DND-41 (cell line): Measurements from ENCODE around the gene DYNC1I1.

ENCODE experiments used
- ATAC-seq: fragments of 200-7000 bp; cut with Tn5 transposase; 3 replicates; pipeline ENCODE4 v1.9.1; 2021; ENCODE audit warnings: low read depth; ENCODE audit not compliant: insufficient read depth
- DNase-seq: peaks from one replicate; pipeline ENCODE4 v3.0.0-alpha.2; 2020
- H2AFZ ChIP-seq: 2 replicates; pipeline ENCODE4 v1.6.0; 2012; ENCODE audit warnings: low read depth, low read length
- H3K27ac ChIP-seq: 2 replicates; pipeline ENCODE4 v1.5.1; 2012; ENCODE audit warnings: low read length, inconsistent platforms
- H3K27me3 ChIP-seq: fragments of 200-600 bp; sonication (generic); 2 replicates; pipeline ENCODE4 v1.6.0; 2012; ENCODE audit warnings: low read length, mild to moderate bottlenecking, inconsistent platforms; ENCODE audit not compliant: insufficient read depth, poor library complexity
- H3K36me3 ChIP-seq: 2 replicates; pipeline ENCODE4 v1.5.1; 2012; ENCODE audit warnings: low read length, inconsistent platforms; ENCODE audit not compliant: insufficient read depth
- H3K4me1 ChIP-seq: 2 replicates; pipeline ENCODE4 v1.5.1; 2012; ENCODE audit warnings: mild to moderate bottlenecking, low read length; ENCODE audit not compliant: insufficient read depth
- H3K4me2 ChIP-seq: 2 replicates; pipeline ENCODE4 v1.6.0; 2012; ENCODE audit warnings: mild to moderate bottlenecking, moderate library complexity, low read length, inconsistent platforms; ENCODE audit not compliant: insufficient read depth
- H3K4me3 ChIP-seq, 2 experiments: fragments of 200-600 bp in 1 of 2; shearing (Covaris generic) in 1 of 2; 2 replicates each; pipeline ENCODE4 v1.5.1; 2012 to 2016; ENCODE audit warnings: inconsistent platforms in 2 of 2, low read length in 2 of 2, mild to moderate bottlenecking in 2 of 2, low read depth in 1 of 2, moderate library complexity in 1 of 2
- H3K79me2 ChIP-seq: 2 replicates; pipeline ENCODE4 v1.6.0; 2012; ENCODE audit warnings: low read length, inconsistent platforms; ENCODE audit not compliant: insufficient read depth
- H3K9ac ChIP-seq: 2 replicates; pipeline ENCODE4 v1.6.0; 2012; ENCODE audit warnings: low read depth, mild to moderate bottlenecking, inconsistent platforms, low read length, moderate library complexity
- H3K9me3 ChIP-seq: 2 replicates; pipeline ENCODE4 v1.5.1; 2012; ENCODE audit warnings: low read length, moderate library complexity, mild to moderate bottlenecking, inconsistent platforms; ENCODE audit not compliant: insufficient read depth, severe bottlenecking
- H4K20me1 ChIP-seq: 2 replicates; pipeline ENCODE4 v1.6.0; 2012; ENCODE audit warnings: low read length; ENCODE audit not compliant: insufficient read depth
- CTCF ChIP-seq: IDR thresholded peaks from 2 replicates; pipeline ENCODE4 v1.5.1; 2012; ENCODE audit warnings: borderline replicate concordance, low read length, moderate library complexity, mild to moderate bottlenecking; ENCODE audit not compliant: poor library complexity, severe bottlenecking; ENCODE audit errors: extremely low read depth
- EZH2 ChIP-seq: IDR thresholded peaks from 3 replicates; pipeline ENCODE4 v1.6.1; 2012; ENCODE audit warnings: borderline replicate concordance, low read depth, mild to moderate bottlenecking, moderate library complexity, low read length, inconsistent platforms; ENCODE audit not compliant: severe bottlenecking

DYNC1I1 gene

DNA sequence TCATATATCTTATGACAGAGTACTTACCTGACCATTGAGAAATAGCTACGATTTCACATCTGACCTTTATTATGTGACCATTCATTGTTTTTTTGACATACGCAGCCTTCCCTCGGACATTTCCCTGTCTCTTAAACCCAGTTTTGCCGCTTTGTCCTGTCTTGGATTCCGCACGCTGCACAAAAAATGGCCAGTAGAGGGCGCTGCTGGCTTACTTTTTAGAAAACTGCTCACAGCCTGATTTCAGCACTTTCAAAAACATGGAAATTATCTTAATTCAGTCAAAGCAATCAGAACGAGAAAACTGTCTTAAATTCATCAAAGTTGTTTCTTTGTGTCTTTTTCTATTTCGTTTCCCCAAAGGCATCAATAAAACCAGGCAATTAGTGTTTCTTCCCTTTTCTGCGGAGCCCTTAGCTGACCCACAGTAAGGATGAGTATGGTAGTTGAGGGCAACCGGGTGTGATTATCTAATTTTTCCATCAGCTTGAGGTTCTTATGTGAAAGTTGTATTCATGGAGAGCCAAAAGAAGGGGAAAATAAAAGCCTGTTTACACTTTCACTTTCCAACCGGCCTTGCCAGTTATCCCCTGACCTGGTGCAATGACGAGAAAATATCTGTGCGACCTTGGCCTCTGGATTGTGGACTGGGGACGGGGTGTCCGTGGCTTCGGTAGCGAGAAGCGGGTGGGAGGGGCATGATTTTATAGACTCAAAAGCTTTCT, 144.4 kb downstream of the DYNC1I1 start:
- Histone ChIP-seq H4K20me1 (no peaks in the 10 kb centered on the region), H3K27ac (no peak overlapping the region), H3K9me3 (no peaks in the 10 kb centered on the region), H3K9ac (no peak overlapping the region), H3K27me3 (peaks cover 4% of the 10 kb centered on the region), H3K4me3 (no peak overlapping the region), H3K4me1 (no peaks in the 10 kb centered on the region), H3K79me2 (no peaks in the 10 kb centered on the region), H2AFZ (peak overlapping the region; percentile 46; the same call in 1 of the 2 replicates), H3K36me3 (no peaks in the 10 kb centered on the region), H3K4me2 (0 out of 2 replicates have a peak overlapping the region, but pooled peaks have one; percentile 11)
- TF ChIP-seq EZH2 (no peak), CTCF (peak; percentile 95)
- DNase-seq (peak; percentile 68), ATAC-seq (peak; percentile 75)

GRCh38 chr7:95917634-95918033, 145.3 kb downstream of the DYNC1I1 start:
- no peaks in the 10 kb centered on the region for H3K79me2 ChIP-seq
- DNase-seq (no peak), ATAC-seq (no peak)
- no peak overlapping the region for H3K9ac ChIP-seq
- H3K9me3 ChIP-seq, result no peaks in the 10 kb centered on the region
- H4K20me1 ChIP-seq, result no peaks in the 10 kb centered on the region
- H3K4me2 ChIP-seq, result no peak overlapping the region
- no peak overlapping the region for H2AFZ ChIP-seq
- TF ChIP-seq CTCF (no peak), EZH2 (no peak)
- H3K36me3 ChIP-seq, result no peaks in the 10 kb centered on the region
- H3K4me3 ChIP-seq, result no peak overlapping the region
- no peak overlapping the region for H3K27ac ChIP-seq
- H3K4me1 ChIP-seq, result no peaks in the 10 kb centered on the region
- H3K27me3 ChIP-seq, result peaks cover 4% of the 10 kb centered on the region

DNA sequence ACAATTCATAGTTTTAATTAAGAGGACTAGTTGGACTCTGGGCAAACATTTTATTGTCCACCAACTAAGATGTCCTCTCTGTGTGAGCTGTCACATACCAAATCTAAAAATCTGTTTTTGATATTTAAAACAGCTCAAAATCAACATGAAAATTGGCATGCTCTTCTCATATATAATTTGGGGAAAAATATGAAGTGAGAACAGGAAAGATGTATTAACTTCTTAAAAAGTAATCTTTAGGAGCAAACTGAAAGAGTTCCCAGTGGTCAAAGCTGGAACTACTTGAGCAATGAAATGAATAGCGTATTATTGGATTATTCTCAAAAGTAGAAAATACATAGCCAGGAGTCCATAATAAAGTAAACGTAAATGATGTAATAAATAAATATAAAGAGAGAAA, 147.2 kb downstream of the DYNC1I1 start:
- H2AFZ ChIP-seq, result no peak overlapping the region
- H3K27me3 ChIP-seq, result peaks cover 4% of the 10 kb centered on the region
- no peak overlapping the region for H3K27ac ChIP-seq
- H3K4me3 ChIP-seq, result no peak overlapping the region
- H3K9ac ChIP-seq, result no peak overlapping the region
- ATAC-seq (no peak), DNase-seq (no peak)
- H3K4me1 ChIP-seq, result no peaks in the 10 kb centered on the region
- H3K4me2 ChIP-seq, result no peak overlapping the region
- no peaks in the 10 kb centered on the region for H3K79me2 ChIP-seq
- H3K36me3 ChIP-seq, result no peaks in the 10 kb centered on the region
- no peaks in the 10 kb centered on the region for H4K20me1 ChIP-seq
- H3K9me3 ChIP-seq, result no peaks in the 10 kb centered on the region
- no peak for TF ChIP-seq CTCF
- TF ChIP-seq EZH2, result no peak

- no peak overlapping the region for H3K27ac ChIP-seq
- ATAC-seq (no peak), DNase-seq (no peak)
- no peak overlapping the region for H3K9ac ChIP-seq
- peaks cover 2% of the 10 kb centered on the region for H3K27me3 ChIP-seq
- H3K4me1 ChIP-seq, result no peaks in the 10 kb centered on the region
- H3K36me3 ChIP-seq, result no peaks in the 10 kb centered on the region
- H3K4me3 ChIP-seq, result no peak overlapping the region
- TF ChIP-seq CTCF (no peak), EZH2 (no peak)
- H2AFZ ChIP-seq, result no peak overlapping the region
- no peaks in the 10 kb centered on the region for H3K9me3 ChIP-seq
- no peaks in the 10 kb centered on the region for H3K79me2 ChIP-seq
- no peak overlapping the region for H3K4me2 ChIP-seq
- H4K20me1 ChIP-seq, result no peaks in the 10 kb centered on the region
Observed at GRCh38 chr7:95921543-95921942, 149.2 kb downstream of the DYNC1I1 start.
